ENCODE results near the gene FOXL1.

The FOXL1 gene

DNA sequence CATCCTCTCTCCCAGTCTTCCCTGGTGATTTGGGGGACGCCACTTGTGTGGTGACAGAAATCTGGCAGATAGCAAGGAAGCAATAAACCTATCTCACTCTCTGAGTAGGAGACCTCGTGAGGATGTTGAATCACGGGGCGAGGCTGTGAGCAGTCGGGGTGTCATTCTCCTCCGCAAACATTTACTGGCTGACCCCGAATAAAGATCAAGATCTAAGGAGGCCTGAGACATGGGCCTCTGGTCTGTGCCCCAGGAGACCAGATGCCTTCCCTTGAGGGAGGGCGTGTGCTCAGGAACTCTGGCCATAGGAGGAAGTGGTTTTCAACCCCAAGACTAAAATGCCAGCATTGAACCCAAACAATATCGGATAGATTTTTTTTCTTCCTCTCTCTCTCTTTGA is 53.1 kb downstream of the FOXL1 start:
- DNase-seq (ENCODE audit: low read depth in 2 of 2), result no peak

Data from stimulated activated CD8-positive, alpha-beta memory T cell treated with anti-CD3 and anti-CD28 coated beads, Interleukin-15, amount 100 ng/mL, for 48 hours (primary cell).